ENCODE data around the gene TANGO2. TPM values are rescaled to one million over a fixed set of nuclear protein-coding genes. Genes with fewer than 3 reads are reported as not detected.
A peak's percentile ranks its signal among the peaks of the same experiment; 100 is the strongest.

Gene TANGO2
- total RNA-seq, 2 donors from 2014 or later: 10.5 to 19.7 TPM

DNA sequence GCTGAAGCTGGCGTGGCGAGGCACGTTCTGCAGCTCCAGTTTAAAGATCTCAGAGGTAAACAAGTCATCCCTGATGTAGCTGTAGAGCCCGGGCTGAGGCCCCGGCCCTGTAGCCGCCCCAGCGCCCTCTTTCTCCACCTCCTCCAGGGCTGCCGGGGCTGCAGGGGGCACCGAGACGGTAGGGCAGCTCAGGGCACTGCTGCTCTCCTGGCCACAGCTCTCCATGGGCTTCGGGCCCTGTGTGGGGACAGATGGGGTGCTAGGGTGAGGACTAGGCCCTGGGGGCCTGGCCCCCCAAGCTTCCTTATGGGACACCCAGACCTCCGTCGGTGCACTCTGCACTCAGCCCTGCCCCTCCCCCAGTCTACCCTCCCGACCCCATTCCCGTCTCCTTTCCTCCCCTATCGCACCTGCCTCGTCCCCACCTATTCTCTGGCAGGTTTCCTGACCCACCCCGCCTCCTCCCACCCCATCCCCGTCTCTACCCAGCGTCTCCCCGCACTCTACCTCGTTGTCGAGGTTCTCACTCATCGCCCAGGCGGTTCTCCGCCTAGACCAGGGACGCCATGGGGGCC lies 95.6 kb downstream of the TANGO2 start:
- TF ChIP-seq POLR2A (IDR thresholded peaks at IDR 0.05) (no peak), CTCF (IDR thresholded peaks at IDR 0.05) (no peak)
- ATAC-seq: no peak
- Histone ChIP-seq H3K27me3 (no peaks in the 10 kb centered on the region), H3K4me1 (peaks cover 60% of the 10 kb centered on the region), H3K36me3 (replicated peaks in 1 of 2; ENCODE audit: insufficient read depth in 1 of 2, low read depth in 2 of 2) (peaks cover 0 to 8% of the 10 kb centered on the region in 2 donors), H3K9me3 (no peaks in the 10 kb centered on the region), H3K4me3 (peak overlapping the region; percentile 47 to 92), H3K27ac (peak overlapping the region; percentile 66 to 93 (median 88))
- DNase-seq: peak in 3 of 4 donors; percentile 36 to 58 (median 38)
- intact Hi-C loops (cut with DNase I): no loop called here
- WGBS, 2 donors: 3 to 4% methylated on average over 10 to 27 of the region's 27 CpGs

MicroRNA genes within 50 kb of the gene (microRNA counts, 767-probe panel; counts per million panel counts)
- 0 to 736 counts per million in 2 donors for microRNA hsa-miR-1306-3p
- 736 to 5,146 counts per million in 2 donors for microRNA hsa-miR-185-5p

Small RNA genes lying within 50 kb of the gene (microRNA-seq; reads per million reads assigned to microRNA genes)
- gene MIR185 (ENCODE audit: borderline number of aligned reads in 2 of 2, borderline replicate concordance in 2 of 2) (445 to 523 reads per million in 2 donors), gene MIR6816 (ENCODE audit: borderline number of aligned reads in 2 of 2, borderline replicate concordance in 2 of 2) (0 to 0.45 reads per million in 2 donors)

Small RNA genes lying within 50 kb of the gene (small RNA-seq; reads per million reads assigned to genes)
- gene MIR185 (3.7 reads per million, percentile 83 among the genes with 10 or more reads in this experiment), gene MIR6816 (not detected), gene RF00017 (not detected)

Other genes starting within 250 kb of the TANGO2 start
- gene GNB1L, start 166.2 kb upstream of the TANGO2 start, total RNA-seq: 1 to 10 TPM; 1.3 to 3.3 TPM
- gene RTL10, start 166.2 kb upstream of the TANGO2 start, total RNA-seq: 10 to 100 TPM; 10.2 to 14.8 TPM
- 10 to 100 TPM; 85.6 to 98.2 TPM for gene COMT, start 79.3 kb upstream of the TANGO2 start, total RNA-seq
- 10 to 100 TPM; 22.1 to 23.6 TPM for gene TXNRD2, start 79.3 kb upstream of the TANGO2 start, total RNA-seq
- gene ARVCF, start 4.3 kb upstream of the TANGO2 start, total RNA-seq: 100 to 1,000 TPM in 1 of 2 donors, 10 to 100 TPM in 1; 36.6 to 150 TPM
- gene DGCR8, start 59.1 kb downstream of the TANGO2 start, total RNA-seq: 10 to 100 TPM; 25.7 to 53.4 TPM
- 100 to 1,000 TPM in 1 of 2 donors, 10 to 100 TPM in 1; 69.3 to 134 TPM for gene RANBP1, start 95.0 kb downstream of the TANGO2 start, total RNA-seq
- gene TRMT2A, start 96.1 kb downstream of the TANGO2 start, total RNA-seq: 10 to 100 TPM; 76.8 to 98.6 TPM
- 10 to 100 TPM; 20.0 to 21.4 TPM for gene ZDHHC8, start 110.7 kb downstream of the TANGO2 start, total RNA-seq
- not detected for gene CCDC188, start 129.9 kb downstream of the TANGO2 start, total RNA-seq
- gene RTN4R, start 247.2 kb downstream of the TANGO2 start, total RNA-seq: 1 to 10 TPM in 1 of 2 donors, under 1 TPM in 1; 0.66 to 1.8 TPM

Measured in body of pancreas (tissue), 4 donors.